Chondrocyte (in vitro differentiated cells): ENCODE data around the gene C17orf58. TPM values are rescaled to one million over a fixed set of nuclear protein-coding genes. Genes with fewer than 3 reads are reported as not detected.
"Not testable (repeated sequence)": the region's sequence is repeated elsewhere in the genome, so short reads cannot be mapped to it uniquely, and the experiment has no call there.

Experiments
- DNase-seq: peaks from one replicate; pipeline ENCODE4 v3.0.0; 2021; ENCODE audit warnings: mixed read lengths, low spot score
- H3K27ac Mint-ChIP-seq: one replicate; pipeline ENCODE4 v1.8.0; 2021; ENCODE audit warnings: mild to moderate bottlenecking, moderate library complexity, mixed read lengths; ENCODE audit not compliant: unreplicated experiment
- H3K27me3 Mint-ChIP-seq: 2 replicates; pipeline ENCODE4 v1.8.0; 2021; ENCODE audit warnings: low read depth, mixed read lengths
- H3K36me3 Mint-ChIP-seq: 2 replicates; pipeline ENCODE4 v1.8.0; 2021; ENCODE audit warnings: low read depth, mixed read lengths
- H3K4me1 Mint-ChIP-seq: 2 replicates; pipeline ENCODE4 v1.8.0; 2021; ENCODE audit warnings: low read depth, mild to moderate bottlenecking, mixed read lengths
- H3K4me3 Mint-ChIP-seq: one replicate; pipeline ENCODE4 v1.8.0; 2021; ENCODE audit warnings: mild to moderate bottlenecking, moderate library complexity, mixed read lengths; ENCODE audit not compliant: unreplicated experiment
- H3K9me3 Mint-ChIP-seq: 2 replicates; pipeline ENCODE4 v1.8.0; 2021; ENCODE audit warnings: low read depth, mixed read lengths
- total RNA-seq: library from RNA; stranded (reverse); gene quantifications from 3 replicates; pipeline ENCODE4 v1.2.1, GENCODE V29; 2021
- TF ChIP-seq, protein P1 (sequence below): fragments of 200-600 bp; sonication (generic); IDR thresholded peaks from 2 replicates; pipeline ENCODE4 v1.5.0; 2021; ENCODE audit warnings: antibody characterized with exemption, mild to moderate bottlenecking, moderate library complexity

C17orf58 gene
- total RNA-seq, 1 donor from 2014 or later: 11.0 TPM

DNA sequence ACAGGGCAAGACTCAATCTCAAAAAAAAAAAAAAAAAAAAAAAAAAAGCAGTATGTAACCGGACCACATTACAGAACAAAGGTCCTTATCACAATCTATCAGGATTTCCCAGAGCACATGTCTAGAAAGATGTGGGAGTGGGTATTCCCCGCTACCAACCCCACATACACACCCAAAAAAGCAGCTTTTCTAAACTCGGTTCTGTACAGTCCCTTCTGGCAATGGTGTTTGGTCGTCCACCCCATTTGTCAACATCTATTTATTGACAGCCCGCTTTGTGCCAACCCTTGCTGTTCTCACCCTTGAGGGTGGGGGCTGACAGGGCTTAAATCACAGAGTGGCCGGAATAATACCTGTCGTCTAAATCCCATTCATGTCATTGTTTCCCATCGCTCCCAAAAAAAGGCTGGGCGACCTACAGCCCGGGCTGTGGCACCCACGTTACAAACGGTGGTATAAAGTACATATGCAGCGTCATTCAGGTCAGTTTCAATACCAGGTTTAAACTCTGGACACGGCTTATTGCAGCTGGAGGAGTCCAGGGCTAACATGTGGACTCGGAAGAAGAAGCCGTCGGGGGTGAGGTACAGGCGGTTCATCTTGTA is 3.6 kb downstream of the C17orf58 start:
- H3K9me3 Mint-ChIP-seq: no peaks in the 10 kb centered on the region
- peaks cover 32% of the 10 kb centered on the region for H3K4me1 Mint-ChIP-seq
- peak overlapping the region; percentile 95 for H3K27ac Mint-ChIP-seq
- H3K4me3 Mint-ChIP-seq: peak overlapping the region; percentile 92
- H3K27me3 Mint-ChIP-seq: no peaks in the 10 kb centered on the region
- H3K36me3 Mint-ChIP-seq: no peaks in the 10 kb centered on the region
- DNase-seq: peak; percentile 5
- TF ChIP-seq, protein P1, sequence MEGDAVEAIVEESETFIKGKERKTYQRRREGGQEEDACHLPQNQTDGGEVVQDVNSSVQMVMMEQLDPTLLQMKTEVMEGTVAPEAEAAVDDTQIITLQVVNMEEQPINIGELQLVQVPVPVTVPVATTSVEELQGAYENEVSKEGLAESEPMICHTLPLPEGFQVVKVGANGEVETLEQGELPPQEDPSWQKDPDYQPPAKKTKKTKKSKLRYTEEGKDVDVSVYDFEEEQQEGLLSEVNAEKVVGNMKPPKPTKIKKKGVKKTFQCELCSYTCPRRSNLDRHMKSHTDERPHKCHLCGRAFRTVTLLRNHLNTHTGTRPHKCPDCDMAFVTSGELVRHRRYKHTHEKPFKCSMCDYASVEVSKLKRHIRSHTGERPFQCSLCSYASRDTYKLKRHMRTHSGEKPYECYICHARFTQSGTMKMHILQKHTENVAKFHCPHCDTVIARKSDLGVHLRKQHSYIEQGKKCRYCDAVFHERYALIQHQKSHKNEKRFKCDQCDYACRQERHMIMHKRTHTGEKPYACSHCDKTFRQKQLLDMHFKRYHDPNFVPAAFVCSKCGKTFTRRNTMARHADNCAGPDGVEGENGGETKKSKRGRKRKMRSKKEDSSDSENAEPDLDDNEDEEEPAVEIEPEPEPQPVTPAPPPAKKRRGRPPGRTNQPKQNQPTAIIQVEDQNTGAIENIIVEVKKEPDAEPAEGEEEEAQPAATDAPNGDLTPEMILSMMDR: no peak

DNA sequence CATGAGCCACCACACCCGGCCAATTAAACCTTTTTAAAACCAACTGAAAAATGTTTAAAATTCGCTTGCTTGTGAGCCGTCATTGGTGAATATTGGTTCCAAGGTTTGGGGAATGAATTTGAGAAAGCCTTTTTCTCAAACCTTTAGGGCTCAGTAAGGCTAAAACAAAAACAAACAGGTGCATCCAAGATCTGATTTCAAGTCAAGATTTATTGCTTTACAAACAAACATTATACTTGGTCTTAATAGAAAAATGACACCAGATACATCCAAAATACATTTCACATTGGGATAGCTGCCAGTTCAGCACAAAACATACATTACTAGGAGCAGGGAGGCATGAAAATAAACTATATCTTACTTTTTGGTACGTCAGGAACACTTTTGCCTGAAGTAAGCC is 5.4 kb downstream of the C17orf58 start:
- no peaks in the 10 kb centered on the region for H3K9me3 Mint-ChIP-seq
- H3K36me3 Mint-ChIP-seq: no peaks in the 10 kb centered on the region
- peaks cover 25% of the 10 kb centered on the region for H3K4me1 Mint-ChIP-seq
- H3K4me3 Mint-ChIP-seq: no peak overlapping the region
- no peaks in the 10 kb centered on the region for H3K27me3 Mint-ChIP-seq
- TF ChIP-seq, protein P1: no peak
- H3K27ac Mint-ChIP-seq: no peak overlapping the region
- no peak for DNase-seq

DNA sequence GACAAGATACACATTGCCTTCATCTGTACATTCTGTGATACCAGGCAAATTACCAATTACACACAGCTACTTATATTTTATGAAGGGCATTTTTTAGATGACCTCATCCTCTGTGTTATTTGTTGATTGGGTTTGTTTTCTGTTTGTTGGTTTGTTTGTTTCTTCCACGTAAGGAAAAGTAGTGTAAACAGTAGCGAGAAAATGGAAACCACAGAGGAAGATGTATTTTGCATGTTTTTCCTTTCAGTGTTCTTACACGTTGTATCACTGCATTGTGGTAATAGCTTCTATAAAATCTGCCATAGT is 12.9 kb downstream of the C17orf58 start:
- no peaks in the 10 kb centered on the region for H3K9me3 Mint-ChIP-seq
- peaks cover 6% of the 10 kb centered on the region for H3K4me1 Mint-ChIP-seq
- TF ChIP-seq, protein P1: no peak
- peaks cover 5% of the 10 kb centered on the region for H3K36me3 Mint-ChIP-seq
- no peak for DNase-seq
- no peak overlapping the region for H3K4me3 Mint-ChIP-seq
- H3K27ac Mint-ChIP-seq: no peak overlapping the region
- H3K27me3 Mint-ChIP-seq: no peaks in the 10 kb centered on the region

- no peaks in the 10 kb centered on the region for H3K9me3 Mint-ChIP-seq
- peaks cover 5% of the 10 kb centered on the region for H3K36me3 Mint-ChIP-seq
- no peaks in the 10 kb centered on the region for H3K27me3 Mint-ChIP-seq
- TF ChIP-seq, protein P1: no peak
- H3K4me3 Mint-ChIP-seq: no peak overlapping the region
- peaks cover 8% of the 10 kb centered on the region for H3K4me1 Mint-ChIP-seq
- no peak for DNase-seq
- H3K27ac Mint-ChIP-seq: no peak overlapping the region
These were observed 13.4 kb downstream of the C17orf58 start for GRCh38 chr17:67982686-67983382.

- no peaks in the 10 kb centered on the region for H3K9me3 Mint-ChIP-seq
- H3K27me3 Mint-ChIP-seq: no peaks in the 10 kb centered on the region
- H3K36me3 Mint-ChIP-seq: peaks cover 5% of the 10 kb centered on the region
- peaks cover 8% of the 10 kb centered on the region for H3K4me1 Mint-ChIP-seq
- TF ChIP-seq, protein P1: no peak
- no peak overlapping the region for H3K4me3 Mint-ChIP-seq
- DNase-seq: no peak
- H3K27ac Mint-ChIP-seq: no peak overlapping the region
These were observed 14.1 kb downstream of the C17orf58 start for GRCh38 chr17:67982034-67982640.

- H3K9me3 Mint-ChIP-seq, H3K27ac Mint-ChIP-seq, H3K4me3 Mint-ChIP-seq, H3K27me3 Mint-ChIP-seq, H3K4me1 Mint-ChIP-seq, H3K36me3 Mint-ChIP-seq: not testable (repeated sequence)
- peak; percentile 2 for DNase-seq
These were observed 15.4 kb downstream of the C17orf58 start for GRCh38 chr17:67980883-67981282.
